Motor neuron (in vitro differentiated cells): ENCODE results near the gene NPAS3. TPM values are rescaled to one million over a fixed set of nuclear protein-coding genes. Genes with fewer than 3 reads are reported as not detected.
A peak's percentile ranks its signal among the peaks of the same experiment; 100 is the strongest.

Experiments used
- ATAC-seq, 8 experiments: fragments of 200-7000 bp; cut with Tn5 transposase; replicated peaks in 6 of 8; 2 replicates each; pipeline ENCODE4 v1.8.0; 2021; ENCODE audit warnings: mild to moderate bottlenecking in 8 of 8, moderate library complexity in 8 of 8
- H3K27ac ChIP-seq, 2 donors: fragments of 250-450 bp; sonication (Bioruptor Pico); 2 replicates each; pipeline ENCODE4 v1.9.0; 2021; ENCODE audit warnings: antibody characterized with exemption in 2 of 2, mild to moderate bottlenecking in 2 of 2, moderate library complexity in 1 of 2
- H3K4me1 ChIP-seq, 2 donors: fragments of 250-450 bp; sonication (Bioruptor Pico); replicated peaks in 1 of 2; 2 replicates each; pipeline ENCODE4 v1.6.1; 2021; ENCODE audit warnings: antibody characterized with exemption in 2 of 2, mild to moderate bottlenecking in 2 of 2, moderate library complexity in 1 of 2
- H3K4me3 ChIP-seq, 5 donors: fragments of 250-450 bp; sonication (Bioruptor Pico); 2 replicates each; pipeline ENCODE4 v1.9.0; 2021; ENCODE audit warnings: antibody characterized with exemption in 5 of 5, mild to moderate bottlenecking in 5 of 5, moderate library complexity in 4 of 5
- WGBS, 10 experiments: fragments of 450-650 bp; shearing (Covaris generic); methylation state at CpG; one replicate each; pipeline ENCODE4 v1.0.0; 2022; 5-methylcytosine and 5-hydroxymethylcytosine counted together
- in situ Hi-C, 9 experiments: fragments of 400-800 bp; cut with MboI; loops; one replicate each; pipeline ENCODE4 v1.15.0; 2021; ENCODE audit warnings: low sequenced_read_pairs in 9 of 9, low pct_unique_long_range_greater_than_20kb in 2 of 9; ENCODE audit not compliant: unreplicated experiment in 9 of 9
- total RNA-seq, 8 experiments: library from RNA; unstranded; fragments of 300-600 nt; gene quantifications; 2 replicates each; pipeline versions ENCODE4 v1.2.3 to v1.2.4, GENCODE V29; 2022

Gene NPAS3
- total RNA-seq, 8 experiments from 2014 or later, result 0.22 to 45.8 (median 11.7) TPM; not detected in 1

DNA sequence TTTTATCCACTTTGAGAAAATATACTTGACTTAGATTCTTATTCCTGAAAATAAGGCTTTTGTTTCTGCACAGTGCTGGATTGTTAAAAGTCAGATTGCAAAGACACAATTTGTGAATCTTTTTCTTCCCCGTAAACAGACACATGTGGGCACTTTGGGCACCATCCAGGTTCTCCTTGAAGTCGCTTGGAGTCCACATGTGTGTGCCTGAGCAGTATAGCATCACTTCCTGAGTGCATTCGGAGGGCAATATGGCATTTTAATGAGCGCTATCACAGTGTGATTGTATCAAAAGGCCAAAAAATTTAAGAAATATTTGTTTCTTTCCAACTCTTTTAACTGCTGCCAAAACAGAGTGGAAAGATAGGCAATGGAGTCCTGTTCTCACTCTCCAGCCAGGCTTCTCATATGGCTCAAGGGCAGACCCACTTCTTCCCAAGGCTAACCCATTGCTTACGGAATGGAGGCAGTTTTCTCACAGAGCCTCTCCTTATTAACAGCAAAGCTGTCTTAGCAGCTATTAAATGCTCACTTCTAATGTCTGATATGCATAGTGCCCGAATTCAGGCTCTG is 615.1 kb downstream of the NPAS3 start:
- in situ Hi-C loops, result no loop called here
- Histone ChIP-seq H3K27ac (no peak overlapping the region), H3K4me3 (no peak overlapping the region), H3K4me1 (peaks cover 0 to 12% of the 10 kb centered on the region in 2 donors)
- ATAC-seq, result peak in 1 of 8 experiments; percentile 26
- WGBS, 10 experiments, result 44 to 100% (median 90%) methylated on average over 1 to 6 of the region's 6 CpGs; no CpG with 5 or more reads in 1 of the 10 experiments

DNA sequence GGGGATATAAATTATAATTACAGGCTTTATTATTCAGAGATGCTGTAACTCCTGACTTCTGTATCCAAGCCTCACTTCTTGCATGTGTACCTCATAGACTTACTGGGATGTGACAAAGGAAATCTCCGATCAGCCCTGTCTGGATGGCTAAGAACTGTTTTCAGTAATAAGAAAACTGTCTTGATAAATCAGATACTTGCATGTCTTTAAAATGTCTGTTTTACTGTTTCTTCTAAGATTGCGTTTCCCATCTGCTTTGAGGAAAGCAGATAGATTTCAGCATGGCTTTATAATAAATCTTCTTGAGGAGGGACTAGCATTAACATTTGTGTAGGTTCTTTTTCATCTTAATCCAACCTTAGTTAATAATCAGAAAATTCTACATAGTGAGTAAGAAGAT is 616.3 kb downstream of the NPAS3 start:
- H3K4me3 ChIP-seq, result no peak overlapping the region
- H3K4me1 ChIP-seq, result peaks cover 0 to 12% of the 10 kb centered on the region in 2 donors
- no peak for ATAC-seq
- H3K27ac ChIP-seq, result no peak overlapping the region
- in situ Hi-C loops, result no loop called here
- WGBS, 10 experiments, result 13 to 100% (median 52%) methylated on average over 1 to 2 of the region's 2 CpGs; no CpG with 5 or more reads in 1 of the 10 experiments

DNA sequence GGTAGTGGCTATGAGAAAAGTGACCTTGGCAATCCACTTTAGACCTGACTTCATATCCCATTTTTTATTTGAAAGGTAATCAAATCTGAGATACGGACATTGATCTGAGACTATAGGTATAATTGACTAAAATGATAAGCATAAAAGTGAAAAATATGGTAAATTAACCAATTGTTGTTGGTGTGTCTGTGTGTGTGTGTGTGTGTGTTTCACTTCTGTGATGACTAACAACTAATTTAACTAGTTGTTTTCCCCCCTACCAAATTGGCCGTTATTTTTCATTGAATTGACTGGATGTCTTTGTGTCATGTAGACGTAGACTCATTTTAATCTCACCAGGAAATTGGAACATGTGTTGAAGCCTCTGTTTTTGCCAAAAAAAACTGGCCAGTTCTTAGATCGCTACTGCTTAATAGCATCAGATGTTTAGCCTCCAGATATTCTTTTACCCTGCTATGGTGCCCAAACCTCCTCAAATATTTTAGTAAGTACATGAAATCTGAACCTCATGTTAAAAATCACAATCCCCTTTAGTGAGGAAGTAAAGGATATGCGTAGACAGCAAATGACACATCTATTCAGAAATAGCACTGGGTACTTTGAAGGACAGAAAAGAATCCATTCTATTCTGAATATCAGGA is 617.2 kb downstream of the NPAS3 start:
- H3K4me1 ChIP-seq, result peaks cover 0 to 12% of the 10 kb centered on the region in 2 donors
- no peak overlapping the region for H3K4me3 ChIP-seq
- H3K27ac ChIP-seq, result no peak overlapping the region
- in situ Hi-C loops, result no loop called here
- 39 to 100% (median 86%) methylated on average over 3 to 5 of the region's 5 CpGs for WGBS, 10 experiments
- ATAC-seq, result peak in 1 of 8 experiments; percentile 40

DNA sequence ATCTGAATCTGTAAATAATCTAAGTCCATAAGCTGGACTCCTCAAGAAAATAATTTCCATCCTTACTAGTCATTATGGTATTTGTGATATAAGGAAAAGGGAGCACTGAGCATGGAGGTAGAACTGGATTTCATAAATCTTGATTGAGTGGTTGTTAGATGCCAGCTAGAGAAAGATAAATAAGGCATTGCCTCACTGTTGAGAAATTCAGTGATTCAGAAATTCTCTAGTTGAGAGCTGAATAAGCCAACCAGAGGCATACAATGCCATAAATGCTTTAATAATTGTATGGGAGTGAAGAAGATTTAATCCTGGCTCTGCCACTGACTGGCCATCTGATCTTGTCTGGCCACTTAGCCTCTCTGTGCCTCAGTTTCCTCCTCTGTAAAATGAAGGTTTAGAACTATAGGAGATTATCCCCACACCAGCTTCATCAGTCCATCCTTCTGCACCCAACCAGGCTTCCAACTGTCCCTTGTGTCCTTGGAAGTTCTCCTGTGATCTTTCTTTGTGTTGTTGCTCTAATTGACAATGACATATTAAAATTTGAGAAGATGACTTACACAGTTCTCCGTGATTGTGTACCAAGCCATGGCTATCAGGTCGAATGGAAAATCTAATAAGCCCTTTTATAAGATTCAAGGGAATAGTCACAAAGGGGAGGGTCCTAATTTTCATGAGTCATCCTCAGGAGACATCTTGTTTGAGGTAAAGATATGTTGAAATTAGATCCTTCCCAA is 617.9 kb downstream of the NPAS3 start:
- ATAC-seq, result peak in 1 of 8 experiments; percentile 20
- Histone ChIP-seq H3K4me1 (peaks cover 0 to 16% of the 10 kb centered on the region in 2 donors), H3K4me3 (no peak overlapping the region), H3K27ac (no peak overlapping the region)
- 73 to 100% (median 93%) methylated on average over 1 to 2 of the region's 2 CpGs; no CpG with 5 or more reads in 1 of the 10 experiments for WGBS, 10 experiments
- in situ Hi-C loops, result no loop called here

DNA sequence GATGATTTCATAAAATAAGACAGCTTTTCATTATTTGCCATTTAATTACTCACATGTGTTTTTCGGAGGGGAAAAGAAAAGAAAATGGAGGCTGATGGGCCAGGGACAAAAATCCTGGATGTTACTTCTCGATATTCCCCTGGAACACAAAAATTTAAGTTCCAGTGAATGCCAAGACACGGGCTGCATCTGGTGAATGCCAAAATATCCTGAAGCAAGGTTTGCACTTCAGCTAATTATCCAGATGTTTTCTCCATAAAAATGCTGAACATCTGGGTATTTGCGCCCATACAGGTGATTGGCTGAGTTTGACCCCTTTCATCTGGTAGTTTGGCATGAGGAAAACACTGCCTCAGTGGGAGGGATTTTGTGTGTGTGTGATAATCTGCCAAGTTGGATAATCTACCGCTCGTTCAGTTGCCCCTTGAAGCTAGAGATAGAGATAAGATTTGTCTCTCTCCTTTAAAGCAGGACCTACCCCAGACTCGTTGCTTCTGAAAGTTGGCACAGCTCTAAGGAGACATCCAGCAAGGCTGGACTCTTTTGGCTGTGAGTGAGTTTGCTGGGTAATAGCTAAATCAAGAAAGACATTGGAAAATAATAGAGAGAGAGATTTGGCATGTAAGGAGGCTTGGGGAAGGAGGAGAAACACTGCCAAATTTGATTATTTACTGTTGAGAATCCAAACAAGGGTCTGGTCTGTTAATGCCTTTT is 622.2 kb downstream of the NPAS3 start:
- H3K4me1 ChIP-seq, result peaks cover 16 to 29% of the 10 kb centered on the region in 2 donors
- ATAC-seq, result peak in 1 of 8 experiments; percentile 4
- WGBS, 10 experiments, result 0 to 100% (median 92%) methylated on average over 1 to 6 of the region's 7 CpGs; no CpG with 5 or more reads in 1 of the 10 experiments
- in situ Hi-C loops, result no loop called here
- no peak overlapping the region for H3K27ac ChIP-seq
- H3K4me3 ChIP-seq, result no peak overlapping the region

DNA sequence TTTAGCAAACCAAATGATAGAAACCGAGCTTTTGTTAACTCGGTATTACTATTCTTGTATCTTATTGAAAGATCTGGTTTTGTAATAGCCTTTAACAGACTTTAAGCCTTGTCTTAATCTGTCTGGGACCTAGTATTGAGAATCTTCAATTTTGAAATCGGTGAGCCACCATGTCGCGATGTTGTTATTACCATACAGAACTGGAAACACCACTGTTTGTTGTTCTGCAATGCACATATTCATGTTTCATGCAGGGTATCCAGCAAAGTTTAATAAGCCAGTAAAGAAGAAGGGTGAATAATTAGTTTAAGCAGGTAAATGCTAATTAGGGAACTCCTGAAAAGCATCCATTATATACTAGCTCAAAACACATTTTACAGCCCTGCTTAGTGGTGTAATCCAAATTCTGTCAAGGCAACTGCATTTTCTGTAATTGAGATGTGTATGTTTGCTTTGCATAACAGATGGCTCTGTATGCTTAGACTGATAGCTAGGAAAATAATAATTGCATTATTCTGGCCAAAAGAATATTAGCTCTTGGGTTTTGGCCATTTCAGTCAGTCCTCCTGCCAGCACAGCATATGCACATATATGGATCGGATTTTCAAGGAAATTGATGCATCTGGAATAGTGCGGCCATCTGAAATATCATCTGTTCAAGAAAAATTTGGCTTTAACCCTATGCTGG is 623.0 kb downstream of the NPAS3 start:
- WGBS, 10 experiments, result 13 to 95% (median 79%) methylated on average over 2 to 7 of the region's 7 CpGs
- Histone ChIP-seq H3K4me1 (peaks cover 23 to 33% of the 10 kb centered on the region in 2 donors), H3K27ac (no peak overlapping the region), H3K4me3 (no peak overlapping the region)
- in situ Hi-C loops, result no loop called here
- peak in 4 of 8 experiments; percentile 17 to 85 (median 82) for ATAC-seq

DNA sequence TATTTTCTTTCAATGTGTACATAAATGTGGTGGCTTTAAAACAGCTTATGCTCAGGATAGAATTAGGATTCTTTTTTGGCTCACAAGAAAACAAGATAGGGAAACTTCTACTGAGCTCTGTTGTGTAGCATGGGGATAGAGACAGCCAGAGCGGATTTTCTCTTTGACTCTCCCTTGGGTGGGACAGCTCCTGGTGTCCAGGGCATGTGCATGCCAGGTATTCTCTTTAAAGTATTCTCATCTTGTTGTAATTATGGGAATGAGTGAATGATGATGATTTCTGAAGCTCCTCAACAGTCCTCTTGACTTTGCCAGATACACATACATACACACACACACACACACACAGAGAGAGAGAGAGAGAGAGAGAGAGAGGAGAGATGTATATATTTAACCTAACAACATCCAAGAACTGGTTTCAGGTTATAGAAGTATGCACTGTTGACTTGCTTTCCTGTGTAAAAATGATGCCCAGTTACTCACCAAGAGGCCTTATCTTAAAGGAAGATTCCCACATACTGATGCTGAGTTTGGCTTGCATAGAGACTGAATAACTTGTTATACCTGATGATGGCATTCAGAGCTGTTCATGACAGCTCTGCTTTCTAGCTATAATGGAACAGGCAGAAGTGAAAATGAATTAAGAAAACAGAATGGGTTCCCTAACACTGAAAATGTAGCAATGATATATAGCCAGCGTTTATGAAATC is 624.7 kb downstream of the NPAS3 start:
- no peak for ATAC-seq
- H3K4me3 ChIP-seq, result no peak overlapping the region
- WGBS, 10 experiments, result 55 to 100% (median 100%) methylated on average over 1 to 2 of the region's 2 CpGs; no CpG with 5 or more reads in 1 of the 10 experiments
- H3K4me1 ChIP-seq, result peaks cover 38 to 50% of the 10 kb centered on the region in 2 donors
- H3K27ac ChIP-seq, result no peak overlapping the region
- in situ Hi-C loops, result no loop called here

DNA sequence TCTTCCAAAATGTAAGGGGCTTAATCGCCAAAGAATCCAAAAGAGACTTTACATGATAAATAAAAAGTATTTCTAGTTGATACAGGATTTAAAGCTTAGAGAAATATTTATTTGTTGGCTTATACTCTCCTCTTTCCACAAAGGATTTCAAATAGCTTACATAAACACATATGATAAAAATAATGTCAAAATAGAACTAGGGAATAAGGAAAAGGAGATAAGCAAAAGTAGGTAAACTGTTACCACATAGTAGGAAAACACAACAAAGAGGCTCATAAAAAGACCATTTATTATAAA is 625.2 kb downstream of the NPAS3 start:
- no peak overlapping the region for H3K27ac ChIP-seq
- no peak overlapping the region for H3K4me3 ChIP-seq
- ATAC-seq, result no peak
- 80 to 100% (median 100%) methylated on average over 1 of the region's 1 CpG; no CpG with 5 or more reads in 1 of the 10 experiments for WGBS, 10 experiments
- H3K4me1 ChIP-seq, result peaks cover 39 to 55% of the 10 kb centered on the region in 2 donors
- in situ Hi-C loops, result no loop called here

DNA sequence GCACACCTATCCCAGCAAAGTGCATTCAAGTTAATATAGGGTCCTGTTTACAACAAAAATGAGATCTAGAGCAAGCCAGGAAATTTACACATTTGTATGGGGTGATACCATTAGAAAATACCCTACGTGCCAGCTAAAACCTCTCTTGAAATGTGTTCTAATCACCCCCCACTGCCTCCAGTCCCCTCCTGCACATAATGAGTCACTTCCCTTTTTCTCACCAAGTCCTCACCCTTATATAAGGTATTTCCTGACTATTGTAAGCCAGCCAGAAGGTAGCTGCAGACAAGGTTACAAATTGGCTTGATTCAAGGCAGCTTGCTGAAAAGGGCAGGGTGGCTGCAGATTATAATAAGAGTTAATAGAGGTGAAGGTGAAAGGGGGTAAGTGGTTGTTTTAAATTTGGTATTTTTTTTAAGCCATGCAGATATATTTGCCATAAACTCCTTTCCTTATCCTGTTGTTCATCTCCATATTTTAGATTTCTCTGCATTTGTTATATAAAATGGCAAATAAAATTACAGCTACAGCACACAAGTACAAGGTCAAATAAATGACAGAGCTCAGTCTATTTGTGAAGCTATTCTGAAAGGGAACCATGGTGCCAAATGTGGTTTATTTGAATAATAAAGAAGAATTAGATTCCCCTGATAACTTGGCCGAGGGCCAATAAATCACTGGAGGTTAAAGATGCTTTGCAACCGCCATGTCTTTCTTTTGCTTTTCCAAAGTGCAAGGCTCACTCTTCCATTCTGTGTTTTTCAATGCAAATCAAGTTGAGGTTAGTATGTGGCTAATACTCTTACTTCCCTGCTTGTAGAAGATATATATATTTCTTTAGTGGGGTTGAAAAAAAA is 626.3 kb downstream of the NPAS3 start:
- H3K4me3 ChIP-seq, result no peak overlapping the region
- in situ Hi-C loops, result no loop called here
- WGBS, 10 experiments, result 0 to 94% (median 23%) methylated on average over 1 to 3 of the region's 3 CpGs
- peaks cover 49 to 65% of the 10 kb centered on the region in 2 donors for H3K4me1 ChIP-seq
- peak overlapping the region; percentile 6 to 21 for H3K27ac ChIP-seq
- ATAC-seq, result peak in 3 of 8 experiments; percentile 15 to 33 (median 15)

DNA sequence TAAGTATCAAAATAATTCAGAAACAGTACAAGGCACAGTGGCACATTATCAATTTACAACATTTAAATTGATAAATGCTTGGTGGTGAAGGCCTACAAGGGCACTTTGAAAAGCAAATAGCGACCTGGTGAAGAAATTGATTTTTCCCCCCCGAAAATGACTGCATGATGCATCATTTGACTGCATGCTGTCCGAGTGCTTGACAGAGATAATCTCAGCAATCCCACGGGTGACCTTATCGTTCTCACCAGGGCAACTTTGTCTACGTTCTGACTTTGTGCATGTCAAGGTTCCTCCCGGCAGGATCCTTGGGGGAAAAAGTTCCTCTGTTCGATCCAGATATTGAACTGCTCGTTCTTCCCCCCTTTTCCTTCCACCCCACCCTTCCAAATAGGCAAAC is 627.4 kb downstream of the NPAS3 start:
- Histone ChIP-seq H3K4me1 (peaks cover 60 to 74% of the 10 kb centered on the region in 2 donors), H3K27ac (no peak overlapping the region), H3K4me3 (no peak overlapping the region)
- in situ Hi-C loops, result no loop called here
- WGBS, 10 experiments, result 0 to 100% (median 56%) methylated on average over 1 to 7 of the region's 9 CpGs; no CpG with 5 or more reads in 3 of the 10 experiments
- ATAC-seq, result no peak

DNA sequence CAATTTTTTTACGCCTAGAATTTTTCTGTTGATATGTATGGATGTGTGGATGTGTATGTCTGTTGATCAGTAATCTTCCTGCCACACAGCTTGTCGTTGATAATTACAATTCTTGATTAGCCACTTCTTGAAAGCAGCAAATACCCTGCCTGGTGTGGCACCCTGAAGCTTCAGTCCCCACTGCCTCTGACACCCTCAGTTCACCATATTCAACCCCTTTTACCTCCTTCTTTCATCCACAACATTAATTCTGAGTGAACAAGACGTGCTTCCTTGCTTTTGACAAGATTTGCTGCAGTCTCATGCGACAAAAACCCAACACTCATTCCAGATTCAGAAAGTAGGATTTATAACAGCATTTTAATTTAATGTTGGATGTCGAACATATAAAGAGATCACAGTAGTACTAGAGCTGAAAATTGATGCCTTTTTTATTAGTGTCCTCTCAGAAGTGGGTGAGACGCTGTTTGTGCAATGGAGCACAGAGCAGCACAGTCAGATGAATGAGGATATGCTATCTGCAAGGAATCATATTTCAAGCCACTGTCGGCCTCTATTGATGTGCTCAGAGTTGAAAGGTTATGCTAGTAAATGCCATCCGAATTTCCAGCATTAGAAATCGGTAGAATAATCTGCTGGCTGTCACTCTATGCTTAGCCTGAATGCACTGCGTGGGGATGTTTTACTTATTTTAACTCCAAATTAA is 628.5 kb downstream of the NPAS3 start:
- Histone ChIP-seq H3K4me1 (peaks cover 66 to 79% of the 10 kb centered on the region in 2 donors), H3K27ac (peak overlapping the region in 1 of 2 donors; percentile 30), H3K4me3 (no peak overlapping the region)
- peak in 5 of 8 experiments; percentile 84 to 93 (median 90) for ATAC-seq
- in situ Hi-C loops, result no loop called here
- WGBS, 10 experiments, result 13 to 91% (median 36%) methylated on average over 1 to 8 of the region's 10 CpGs
